Activated T-helper 1 cell treated with anti-CD3 and anti-CD28 coated beads, Interleukin-12 subunit alpha, Interleukin-12 subunit beta, Interleukin-2, Interleukin-4 antibody, amounts not matched to agents 30 ng/mL and 10 ng/mL and 1 ng/mL, durations not matched to agents 14 hours and 24 hours and 36 hours (primary cell): ENCODE results near the gene ASIC3. TPM values are rescaled to one million over a fixed set of nuclear protein-coding genes. Genes with fewer than 3 reads are reported as not detected.

ENCODE experiments used
- DNase-seq: peaks from one replicate; pipeline ENCODE4 v3.0.0; 2021; ENCODE audit warnings: low spot score
- H3K27ac Mint-ChIP-seq: one replicate; pipeline ENCODE4 v1.8.0; 2021; ENCODE audit warnings: mild to moderate bottlenecking, mixed read lengths
- H3K27me3 Mint-ChIP-seq: one replicate; pipeline ENCODE4 v1.8.0; 2022; ENCODE audit warnings: mild to moderate bottlenecking, moderate library complexity, mixed read lengths; ENCODE audit not compliant: insufficient read depth
- H3K36me3 Mint-ChIP-seq: one replicate; pipeline ENCODE4 v1.8.0; 2021; ENCODE audit warnings: low read depth, mixed read lengths
- H3K4me1 Mint-ChIP-seq: one replicate; pipeline ENCODE4 v1.8.0; 2021; ENCODE audit warnings: low read depth, mixed read lengths
- H3K4me3 Mint-ChIP-seq: one replicate; pipeline ENCODE4 v1.8.0; 2021; ENCODE audit warnings: mild to moderate bottlenecking, moderate library complexity, mixed read lengths
- H3K9me3 Mint-ChIP-seq: one replicate; pipeline ENCODE4 v1.8.0; 2021; ENCODE audit warnings: mixed read lengths
- intact Hi-C: fragments of 100-400 bp; cut with micrococcal nuclease; formaldehyde crosslinking; loops from one replicate; pipeline ENCODE4 v1.15.1; 2024
- total RNA-seq: library from RNA; stranded (reverse); gene quantifications from 2 replicates; pipeline ENCODE4 v1.2.3, GENCODE V29; 2022

The ASIC3 gene
- total RNA-seq: 1.9 and 4.1 TPM in 2 replicates

DNA sequence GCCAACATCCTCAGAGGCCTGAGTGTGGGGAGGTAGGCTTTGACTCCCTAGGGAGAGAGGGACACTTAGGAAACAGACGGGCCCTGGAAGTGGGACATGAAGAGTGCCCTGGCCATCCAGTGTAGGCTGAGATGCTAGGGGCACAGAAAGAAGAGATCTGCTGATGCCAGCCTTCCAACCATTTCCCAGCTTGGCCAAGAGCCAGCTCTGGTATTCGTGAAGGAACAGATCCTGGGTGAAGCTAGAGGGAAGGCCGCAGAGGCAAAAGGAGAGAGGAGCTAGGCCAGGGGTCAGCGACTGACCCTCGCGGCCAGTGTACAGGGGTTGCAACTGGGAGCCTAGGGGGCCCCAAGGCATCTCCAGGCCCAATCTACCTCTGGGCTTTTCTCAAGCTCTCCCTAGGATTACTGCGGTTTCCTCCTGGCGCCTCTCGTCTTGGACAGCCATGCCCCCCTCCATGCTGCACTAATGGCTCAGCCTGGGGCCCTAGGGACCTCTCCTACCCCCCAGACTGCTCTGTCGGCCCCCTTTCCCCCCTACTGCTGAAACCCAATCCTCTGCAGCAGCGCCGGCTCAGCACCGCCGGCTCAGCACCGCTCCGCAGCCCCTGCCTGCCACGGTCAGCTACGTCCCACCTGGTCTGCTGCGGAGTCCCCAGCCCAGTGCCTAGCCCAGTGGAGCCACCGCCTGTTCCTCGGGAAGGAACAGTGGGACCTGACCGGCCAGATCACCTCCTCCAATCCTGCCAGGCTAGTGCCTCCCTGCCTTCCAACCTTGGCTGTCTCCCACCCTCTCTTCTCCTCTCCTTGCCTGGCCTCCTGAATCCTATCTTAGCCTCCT lies at the start of gene ASIC3:
Gene ASIC3, plus strand, starts transcription at position 556 of the 840 bp plus-strand sequence. CDS start 355 bp downstream, outside the sequence.
- Mint-ChIP-seq H3K27ac (no peak within 1 kb of the TSS), H3K27me3 (peaks cover 10% of the 10 kb centered on the region), H3K9me3 (no peaks in the 10 kb centered on the region), H3K36me3 (peaks cover 7% of the 10 kb centered on the region), H3K4me3 (no peak within 1 kb of the TSS), H3K4me1 (peaks cover 9% of the 10 kb centered on the region)
- no peak for DNase-seq
- intact Hi-C loops: no loop called here

DNA sequence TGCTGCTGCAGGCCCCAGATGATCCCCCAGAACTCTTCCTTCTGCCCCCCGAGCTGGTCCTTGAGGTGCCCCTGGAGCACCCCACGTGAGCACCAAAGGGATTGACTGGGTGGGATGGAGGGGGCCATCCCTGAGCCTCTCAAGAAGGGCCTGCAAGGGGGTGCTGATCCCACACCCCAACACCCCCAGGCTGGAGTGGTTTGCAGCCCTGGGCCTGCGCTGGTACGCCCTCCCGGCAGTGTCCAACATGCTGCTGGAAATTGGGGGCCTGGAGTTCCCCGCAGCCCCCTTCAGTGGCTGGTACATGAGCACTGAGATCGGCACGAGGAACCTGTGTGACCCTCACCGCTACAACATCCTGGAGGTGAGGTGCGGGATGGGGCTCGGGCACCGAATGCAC lies 49.3 kb upstream of the ASIC3 start:
- Mint-ChIP-seq H3K27ac (no peak overlapping the region), H3K9me3 (no peaks in the 10 kb centered on the region), H3K4me3 (no peak overlapping the region), H3K36me3 (peaks cover 1% of the 10 kb centered on the region), H3K27me3 (no peaks in the 10 kb centered on the region), H3K4me1 (peaks cover 6% of the 10 kb centered on the region)
- no peak for DNase-seq
- intact Hi-C loops: no loop called here

DNA sequence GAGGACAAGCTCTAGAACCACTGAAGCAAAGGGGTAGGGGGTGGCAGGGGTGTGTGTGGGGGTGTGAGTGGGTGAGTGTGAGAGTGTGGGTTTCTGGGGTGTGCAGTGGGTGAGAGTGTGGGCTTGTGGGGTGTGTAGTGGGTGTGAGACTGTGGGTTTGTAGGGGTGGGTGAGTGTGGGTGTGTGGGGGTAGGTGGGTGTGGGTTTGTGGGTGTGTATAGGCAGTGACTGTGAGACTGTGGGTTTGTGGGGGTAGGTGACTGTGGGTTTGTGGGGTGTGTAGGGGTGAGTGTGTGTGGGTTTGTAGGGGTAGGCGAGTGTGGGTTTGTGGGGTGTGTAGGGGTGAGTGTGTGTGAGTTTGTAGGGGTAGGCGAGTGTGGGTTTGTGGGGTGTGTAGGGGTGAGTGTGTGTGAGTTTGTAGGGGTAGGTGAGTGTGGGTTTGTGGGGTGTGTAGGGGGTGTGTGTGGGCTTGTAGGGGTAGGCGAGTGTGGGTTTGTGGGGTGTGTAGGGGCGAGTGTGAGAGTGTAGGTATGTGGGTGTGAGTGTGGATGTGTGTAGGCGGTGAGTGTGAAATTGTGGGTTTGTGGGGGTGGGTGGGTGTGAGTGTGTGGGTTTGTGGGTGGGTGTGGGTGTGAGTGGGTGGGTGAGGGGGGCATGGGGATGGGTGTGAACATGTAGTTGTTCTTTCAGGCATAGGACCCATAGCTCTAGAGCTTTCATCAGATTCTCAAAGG lies 48.7 kb upstream of the ASIC3 start:
- H3K4me3 Mint-ChIP-seq: no peak overlapping the region
- no peak overlapping the region for H3K27ac Mint-ChIP-seq
- H3K4me1 Mint-ChIP-seq: peaks cover 6% of the 10 kb centered on the region
- H3K9me3 Mint-ChIP-seq: no peaks in the 10 kb centered on the region
- intact Hi-C loops: no loop called here
- no peaks in the 10 kb centered on the region for H3K27me3 Mint-ChIP-seq
- no peak for DNase-seq
- peaks cover 1% of the 10 kb centered on the region for H3K36me3 Mint-ChIP-seq

DNA sequence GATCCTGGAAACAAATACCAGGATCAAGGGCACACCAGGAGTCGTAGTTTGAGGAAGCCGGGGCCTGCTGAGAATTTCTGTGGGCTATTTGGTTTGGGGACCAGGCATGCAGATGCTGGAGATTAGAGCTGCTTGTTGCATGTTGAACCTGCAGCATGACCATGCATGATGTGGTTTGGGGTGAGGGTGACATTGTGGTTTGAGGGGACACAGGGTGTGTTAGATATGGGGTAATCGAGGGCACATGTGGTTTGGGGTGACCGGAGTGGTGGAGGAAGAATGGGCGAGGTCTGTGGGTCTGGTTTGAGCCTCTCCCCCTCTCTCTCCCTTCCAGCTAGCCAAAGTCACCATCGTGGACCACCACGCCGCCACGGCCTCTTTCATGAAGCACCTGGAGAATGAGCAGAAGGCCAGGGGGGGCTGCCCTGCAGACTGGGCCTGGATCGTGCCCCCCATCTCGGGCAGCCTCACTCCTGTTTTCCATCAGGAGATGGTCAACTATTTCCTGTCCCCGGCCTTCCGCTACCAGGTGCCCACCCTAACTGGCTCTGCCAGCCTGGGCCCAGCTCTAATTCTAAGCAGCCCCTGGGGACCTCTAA lies 47.3 kb upstream of the ASIC3 start:
- Mint-ChIP-seq H3K27ac (no peak overlapping the region), H3K4me1 (peaks cover 6% of the 10 kb centered on the region), H3K4me3 (no peak overlapping the region), H3K9me3 (no peaks in the 10 kb centered on the region), H3K36me3 (peaks cover 1% of the 10 kb centered on the region), H3K27me3 (no peaks in the 10 kb centered on the region)
- DNase-seq: no peak
- intact Hi-C loops: no loop called here

DNA sequence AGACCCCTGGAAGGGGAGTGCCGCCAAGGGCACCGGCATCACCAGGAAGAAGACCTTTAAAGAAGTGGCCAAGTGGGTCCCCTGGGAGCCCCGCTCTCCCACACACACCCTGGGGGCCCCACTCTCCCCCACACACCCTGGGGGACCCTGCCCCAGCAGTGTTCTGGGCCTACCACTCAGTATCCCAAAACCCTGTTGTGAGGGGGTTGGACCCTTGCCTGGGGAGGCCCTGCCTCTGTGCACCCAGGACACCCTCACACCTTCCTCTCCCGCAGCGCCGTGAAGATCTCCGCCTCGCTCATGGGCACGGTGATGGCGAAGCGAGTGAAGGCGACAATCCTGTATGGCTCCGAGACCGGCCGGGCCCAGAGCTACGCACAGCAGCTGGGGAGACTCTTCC lies 46.8 kb upstream of the ASIC3 start:
- H3K4me3 Mint-ChIP-seq: no peak overlapping the region
- no peaks in the 10 kb centered on the region for H3K9me3 Mint-ChIP-seq
- peaks cover 1% of the 10 kb centered on the region for H3K36me3 Mint-ChIP-seq
- H3K27ac Mint-ChIP-seq: no peak overlapping the region
- no peaks in the 10 kb centered on the region for H3K27me3 Mint-ChIP-seq
- peaks cover 6% of the 10 kb centered on the region for H3K4me1 Mint-ChIP-seq
- intact Hi-C loops: no loop called here
- DNase-seq: no peak

DNA sequence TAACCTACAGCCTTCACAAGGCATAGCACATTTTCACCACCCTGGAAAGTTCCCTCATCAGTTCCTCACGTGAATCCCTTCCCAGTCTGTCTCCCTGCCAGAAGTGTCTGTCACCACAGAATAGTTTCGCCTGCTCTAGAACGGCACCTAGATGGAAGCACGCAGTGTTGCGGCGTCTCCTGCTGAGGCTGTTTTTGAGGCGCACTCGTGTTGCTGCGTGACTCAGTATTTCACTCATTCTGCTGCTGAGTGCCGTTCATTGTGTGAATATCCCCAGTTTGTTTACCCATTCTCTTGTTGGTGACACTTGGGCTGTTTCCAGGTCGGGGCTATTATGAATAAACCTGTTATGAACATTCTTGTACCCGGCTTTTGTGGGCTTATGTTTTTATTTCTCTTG lies 44.8 kb upstream of the ASIC3 start:
- H3K27ac Mint-ChIP-seq: no peak overlapping the region
- DNase-seq: no peak
- H3K27me3 Mint-ChIP-seq: no peaks in the 10 kb centered on the region
- H3K9me3 Mint-ChIP-seq: no peaks in the 10 kb centered on the region
- H3K4me3 Mint-ChIP-seq: no peak overlapping the region
- peaks cover 15% of the 10 kb centered on the region for H3K4me1 Mint-ChIP-seq
- intact Hi-C loops: no loop called here
- peaks cover 1% of the 10 kb centered on the region for H3K36me3 Mint-ChIP-seq

DNA sequence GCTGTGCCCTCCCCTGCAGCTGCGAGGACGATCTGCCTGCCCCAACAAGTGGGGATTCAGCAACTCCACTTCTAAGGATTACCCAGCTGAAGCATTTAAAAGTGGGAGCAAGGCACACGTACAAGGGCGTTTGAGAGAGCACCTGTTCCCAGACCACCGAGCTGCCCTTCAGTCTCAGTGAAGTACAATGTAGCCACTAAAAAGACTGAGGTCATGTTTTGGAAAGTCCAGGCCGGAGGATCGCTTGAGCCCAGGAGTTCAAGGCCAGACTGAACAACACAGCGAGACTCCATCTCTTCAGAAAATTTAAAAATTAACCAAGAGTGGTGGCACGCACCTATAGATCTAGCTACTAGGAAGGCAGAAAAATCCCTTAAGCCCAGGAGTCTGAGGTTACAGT lies 42.8 kb upstream of the ASIC3 start:
- Mint-ChIP-seq H3K4me3 (no peak overlapping the region), H3K27me3 (no peaks in the 10 kb centered on the region), H3K4me1 (peaks cover 21% of the 10 kb centered on the region), H3K9me3 (no peaks in the 10 kb centered on the region), H3K27ac (no peak overlapping the region), H3K36me3 (peaks cover 1% of the 10 kb centered on the region)
- intact Hi-C loops: no loop called here
- DNase-seq: no peak

DNA sequence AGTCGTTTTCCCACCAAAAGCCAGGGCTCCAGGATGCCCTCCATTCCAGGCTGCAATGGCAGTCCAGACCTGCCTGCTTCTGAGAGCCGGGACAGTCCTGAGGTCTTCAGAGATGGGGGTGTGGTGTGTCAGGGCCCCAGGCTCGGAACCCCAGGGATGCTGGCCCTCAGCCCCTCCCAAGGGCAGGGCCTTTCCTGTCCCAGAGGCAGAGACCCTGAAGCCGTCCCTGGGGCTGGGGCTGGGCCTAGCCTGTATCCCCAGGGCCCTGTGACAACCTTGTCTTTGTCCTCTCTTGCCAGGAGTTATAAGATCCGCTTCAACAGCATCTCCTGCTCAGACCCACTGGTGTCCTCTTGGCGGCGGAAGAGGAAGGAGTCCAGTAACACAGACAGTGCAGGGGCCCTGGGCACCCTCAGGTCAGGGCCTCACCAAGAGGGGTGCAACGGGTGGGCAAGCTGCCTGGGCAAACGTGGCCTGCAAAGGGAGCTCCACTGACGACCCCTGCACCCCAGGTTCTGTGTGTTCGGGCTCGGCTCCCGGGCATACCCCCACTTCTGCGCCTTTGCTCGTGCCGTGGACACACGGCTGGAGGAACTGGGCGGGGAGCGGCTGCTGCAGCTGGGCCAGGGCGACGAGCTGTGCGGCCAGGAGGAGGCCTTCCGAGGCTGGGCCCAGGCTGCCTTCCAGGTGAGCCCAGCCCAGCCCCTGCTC lies 41.6 kb upstream of the ASIC3 start:
- Mint-ChIP-seq H3K9me3 (no peaks in the 10 kb centered on the region), H3K4me3 (no peak overlapping the region), H3K27me3 (no peaks in the 10 kb centered on the region), H3K36me3 (no peaks in the 10 kb centered on the region), H3K4me1 (peaks cover 32% of the 10 kb centered on the region), H3K27ac (no peak overlapping the region)
- intact Hi-C loops: no loop called here
- DNase-seq: no peak

DNA sequence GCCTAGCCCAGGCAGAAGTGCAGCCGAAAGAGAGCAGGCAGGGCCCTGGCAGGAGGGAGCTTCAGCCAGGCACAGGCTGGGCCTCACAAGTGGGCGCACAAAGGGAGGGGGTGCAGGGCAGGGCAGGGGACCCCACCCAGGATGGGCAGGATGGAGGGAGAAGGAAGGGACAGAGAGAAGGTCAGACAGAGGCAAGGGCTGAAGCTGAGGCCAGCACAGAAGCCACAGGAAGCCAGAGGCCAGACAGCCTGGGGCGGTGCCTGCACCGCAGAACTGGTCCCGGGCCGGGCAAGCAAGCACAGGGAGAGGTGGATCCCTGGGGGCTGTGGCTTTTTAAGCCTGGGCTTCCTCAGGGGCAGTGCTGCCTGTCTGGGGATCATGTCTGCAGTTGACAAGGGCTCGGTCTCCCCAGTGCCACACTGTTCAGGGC lies 40.8 kb upstream of the ASIC3 start:
- peak overlapping the region; percentile 81 for H3K4me3 Mint-ChIP-seq
- intact Hi-C loops: no loop called here
- peak overlapping the region; percentile 71 for H3K27ac Mint-ChIP-seq
- no peaks in the 10 kb centered on the region for H3K36me3 Mint-ChIP-seq
- H3K9me3 Mint-ChIP-seq: no peaks in the 10 kb centered on the region
- H3K27me3 Mint-ChIP-seq: no peaks in the 10 kb centered on the region
- H3K4me1 Mint-ChIP-seq: peaks cover 39% of the 10 kb centered on the region
- DNase-seq: no peak

DNA sequence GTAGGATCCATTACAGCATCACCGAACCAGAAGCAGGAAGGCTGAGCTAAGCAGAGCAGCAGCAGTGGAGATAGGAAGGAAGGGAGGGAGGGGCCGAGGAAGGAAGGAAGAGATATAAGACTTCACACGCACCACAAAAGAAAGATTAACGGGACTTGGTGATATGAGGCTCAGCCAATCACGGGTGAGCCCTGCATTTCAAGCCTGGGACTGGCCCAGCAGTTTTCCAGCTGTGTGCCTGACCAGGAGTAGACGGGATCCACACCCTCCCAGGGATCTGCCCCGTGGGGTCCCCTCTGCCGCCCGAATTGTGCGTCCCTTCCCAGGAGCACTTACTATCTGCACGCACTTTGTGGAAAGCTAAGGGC lies 40.2 kb upstream of the ASIC3 start:
- peaks cover 44% of the 10 kb centered on the region for H3K4me1 Mint-ChIP-seq
- no peaks in the 10 kb centered on the region for H3K36me3 Mint-ChIP-seq
- no peaks in the 10 kb centered on the region for H3K27me3 Mint-ChIP-seq
- DNase-seq: peak; percentile 20
- H3K9me3 Mint-ChIP-seq: no peaks in the 10 kb centered on the region
- H3K27ac Mint-ChIP-seq: peak overlapping the region; percentile 71
- intact Hi-C loops: loop anchor here (1.0 kb wide), 2 partner anchors 31 to 49 kb away; partner anchors contain the start of gene CDK5
- peak overlapping the region; percentile 81 for H3K4me3 Mint-ChIP-seq

DNA sequence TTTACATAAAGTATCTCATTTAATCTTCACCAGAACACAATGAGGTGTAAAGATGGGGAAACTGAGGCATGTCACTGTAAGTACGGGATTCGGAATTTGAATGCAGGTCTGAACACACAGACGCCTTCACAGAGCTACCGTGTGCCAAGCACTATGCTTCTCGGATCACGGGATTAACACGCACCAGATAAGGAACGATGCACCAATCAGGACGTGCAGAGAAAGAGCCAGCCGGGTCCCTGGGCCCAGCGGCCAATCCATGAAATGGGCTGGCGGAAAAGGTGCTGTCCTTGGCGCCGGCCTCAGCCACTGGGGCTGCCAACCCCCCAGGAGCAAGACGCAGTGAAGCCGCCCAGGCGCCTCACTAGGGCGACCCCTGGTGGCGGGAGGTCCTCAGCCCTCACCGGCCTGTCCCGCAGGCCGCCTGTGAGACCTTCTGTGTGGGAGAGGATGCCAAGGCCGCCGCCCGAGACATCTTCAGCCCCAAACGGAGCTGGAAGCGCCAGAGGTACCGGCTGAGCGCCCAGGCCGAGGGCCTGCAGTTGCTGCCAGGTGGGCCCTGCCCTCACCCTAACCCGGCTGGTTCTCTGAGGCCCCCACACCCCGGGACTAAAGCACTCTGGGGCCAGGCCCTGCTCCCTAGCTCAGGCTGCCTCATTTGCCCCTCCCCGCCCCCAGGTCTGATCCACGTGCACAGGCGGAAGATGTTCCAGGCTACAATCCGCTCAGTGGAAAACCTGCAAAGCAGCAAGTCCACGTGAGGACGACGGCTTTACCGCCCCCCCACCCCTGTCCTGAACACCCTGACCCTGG lies 39.6 kb upstream of the ASIC3 start:
- Mint-ChIP-seq H3K27me3 (no peaks in the 10 kb centered on the region), H3K36me3 (no peaks in the 10 kb centered on the region), H3K9me3 (no peaks in the 10 kb centered on the region), H3K4me1 (peaks cover 44% of the 10 kb centered on the region), H3K4me3 (peak overlapping the region; percentile 81), H3K27ac (peak overlapping the region; percentile 71)
- intact Hi-C loops: loop anchor here (1.0 kb wide), 2 partner anchors 31 to 49 kb away; partner anchors contain the start of gene CDK5
- peak; percentile 71 for DNase-seq
